B cell (primary cell): ENCODE data around the gene CLINT1. TPM values are rescaled to one million over a fixed set of nuclear protein-coding genes. Genes with fewer than 3 reads are reported as not detected.

Source experiments
- ATAC-seq: fragments of 200-7000 bp; cut with Tn5 transposase; one replicate; pipeline ENCODE4 v1.10.0; 2021; ENCODE audit warnings: low read depth, mild to moderate bottlenecking, moderate number of reproducible peaks, moderate library complexity
- CTCF ChIA-PET: fragments of 350-600 bp; sonication (Branson Sonifier 250); formaldehyde crosslinking; loops from one replicate; lab custom pipeline; 2021; ENCODE audit warnings: antibody characterized with exemption, inconsistent platforms; lab: Charles Lee
- POLR2A ChIA-PET: fragments of 350-600 bp; sonication (Branson Sonifier 250); formaldehyde crosslinking; loops from one replicate; lab custom pipeline; 2021; ENCODE audit warnings: antibody characterized with exemption; lab: Charles Lee
- DNase-seq: peaks from one replicate; pipeline ENCODE4 v3.0.0; 2013
- H2AFZ ChIP-seq: 2 replicates; pipeline ENCODE4 v1.6.1; 2012; ENCODE audit warnings: mild to moderate bottlenecking, low read depth, low read length; ENCODE audit not compliant: insufficient read depth, poor library complexity, severe bottlenecking
- H3K27ac ChIP-seq, 2 donors: 1 replicate in 1 of 2; 2 replicates in 1 of 2; pipeline ENCODE4 v1.5.1; 2012 to 2013; ENCODE audit warnings: low read length in 2 of 2, mild to moderate bottlenecking in 2 of 2, moderate library complexity in 1 of 2
- H3K27me3 ChIP-seq, 4 experiments: fragments of 200-600 bp in 1 of 4; sonication (generic) in 1 of 4; replicated peaks in 1 of 4; 1 replicate in 2 of 4; 2 replicates in 2 of 4; pipeline versions ENCODE4 v1.6.1 to v1.7.0; 2013 to 2016; ENCODE audit warnings: low read length in 3 of 4, mild to moderate bottlenecking in 2 of 4, mixed read lengths in 1 of 4, moderate library complexity in 1 of 4; ENCODE audit not compliant: insufficient read depth in 4 of 4, control insufficient read depth in 3 of 4; ENCODE audit errors: control extremely low read depth in 1 of 4
- H3K36me3 ChIP-seq, 2 experiments: replicated peaks in 1 of 2; 1 replicate in 1 of 2; 2 replicates in 1 of 2; pipeline versions ENCODE4 v1.6.1 to v1.7.1; 2013; ENCODE audit warnings: low read length in 1 of 2; ENCODE audit not compliant: insufficient read depth in 2 of 2, control insufficient read depth in 1 of 2; ENCODE audit errors: control extremely low read depth in 1 of 2, extremely low read depth in 1 of 2
- H3K4me1 ChIP-seq, 2 donors: fragments of 200-600 bp in 1 of 2; sonication (generic) in 1 of 2; 1 replicate in 1 of 2; 2 replicates in 1 of 2; pipeline versions ENCODE4 v1.5.1 to v1.6.1; 2013 to 2017; ENCODE audit warnings: low read length in 2 of 2; ENCODE audit not compliant: control insufficient read depth in 2 of 2, insufficient read depth in 2 of 2
- H3K4me2 ChIP-seq: replicated peaks from 2 replicates; pipeline ENCODE3; 2012; ENCODE audit warnings: mild to moderate bottlenecking, low read depth, low read length; ENCODE audit not compliant: poor library complexity, severe bottlenecking
- H3K4me3 ChIP-seq, 5 experiments: fragments of 200-600 bp in 1 of 5; sonication (generic) in 1 of 5; 1 replicate in 3 of 5; 2 replicates in 2 of 5; pipeline versions ENCODE4 v1.5.1 to v1.7.0; 2011 to 2016; ENCODE audit warnings: low read length in 4 of 5, mild to moderate bottlenecking in 4 of 5, low read depth in 2 of 5, control low read depth in 1 of 5, moderate library complexity in 1 of 5; ENCODE audit not compliant: insufficient read depth in 1 of 5; ENCODE audit errors: control extremely low read depth in 1 of 5, extremely low read depth in 1 of 5
- H3K79me2 ChIP-seq: fragments of 200-600 bp; sonication (generic); one replicate; pipeline ENCODE4 v1.6.0; 2016; ENCODE audit warnings: low read length; ENCODE audit not compliant: control insufficient read depth, insufficient read depth
- H3K9ac ChIP-seq: fragments of 200-600 bp; sonication (generic); 2 replicates; pipeline ENCODE4 v1.6.1; 2017; ENCODE audit warnings: mild to moderate bottlenecking, low read length, moderate library complexity
- H3K9me3 ChIP-seq, 3 donors: one replicate each; pipeline versions ENCODE4 v1.6.1 to v1.7.1; 2013; ENCODE audit warnings: low read length in 2 of 3; ENCODE audit not compliant: control insufficient read depth in 2 of 3, insufficient read depth in 1 of 3; ENCODE audit errors: control extremely low read depth in 1 of 3
- H4K20me1 ChIP-seq: 2 replicates; pipeline ENCODE4 v1.6.0; 2012; ENCODE audit warnings: mild to moderate bottlenecking, low read length; ENCODE audit not compliant: insufficient read depth, control insufficient read depth, poor library complexity, severe bottlenecking
- H3K27ac Mint-ChIP-seq: one replicate; pipeline ENCODE4 v1.8.0; 2021; ENCODE audit warnings: mixed read lengths
- H3K27me3 Mint-ChIP-seq: one replicate; pipeline ENCODE4 v1.8.0; 2021; ENCODE audit warnings: mixed read lengths
- H3K4me1 Mint-ChIP-seq: one replicate; pipeline ENCODE4 v1.8.0; 2021; ENCODE audit warnings: mixed read lengths
- H3K4me3 Mint-ChIP-seq: one replicate; pipeline ENCODE4 v1.8.0; 2021; ENCODE audit warnings: mixed read lengths
- H3K9me3 Mint-ChIP-seq: one replicate; pipeline ENCODE4 v1.8.0; 2022; ENCODE audit warnings: mixed read lengths; ENCODE audit not compliant: insufficient read depth
- EZH2 ChIP-seq: IDR thresholded peaks from 2 replicates; pipeline ENCODE4 v1.6.1; 2012; ENCODE audit warnings: borderline replicate concordance, low read depth, mild to moderate bottlenecking, moderate library complexity, low read length; ENCODE audit not compliant: insufficient read depth, poor library complexity, severe bottlenecking
- WGBS: methylation state at CpG from one replicate; pipeline ENCODE4 v1.1.5; 2013; ENCODE audit warnings: missing lambda C conversion rate; ENCODE audit not compliant: insufficient coverage; 5-methylcytosine and 5-hydroxymethylcytosine counted together
- intact Hi-C: fragments of 100-400 bp; cut with micrococcal nuclease; formaldehyde crosslinking; loops from one replicate; pipeline ENCODE4 v1.10.0; 2022
- polyA plus RNA-seq: library from polyadenylated mRNA; depleted of rRNA; stranded (reverse); fragments of >200 nt; gene quantifications from 2 replicates; pipeline ENCODE4 v1.2.3, GENCODE V29; 2012
- total RNA-seq, 2 donors: library from RNA; stranded (reverse); fragments of 120-200 nt in 1 of 2; gene quantifications; 1 replicate in 1 of 2; 2 replicates in 1 of 2; pipeline versions ENCODE4 v1.2.3 to v1.2.4, GENCODE V29; 2013 to 2022
- TF ChIP-seq, protein P1 (sequence below): fragments of 200-600 bp; IDR thresholded peaks from one replicate; pipeline ENCODE4 v1.8.0; 2022; ENCODE audit warnings: antibody characterized with exemption, mild to moderate bottlenecking

Gene CLINT1
- total and polyA plus RNA-seq, 2 donors (not counting 1 experiment from before 2014, with no cell fraction given): 69.7 to 89.1 TPM

DNA sequence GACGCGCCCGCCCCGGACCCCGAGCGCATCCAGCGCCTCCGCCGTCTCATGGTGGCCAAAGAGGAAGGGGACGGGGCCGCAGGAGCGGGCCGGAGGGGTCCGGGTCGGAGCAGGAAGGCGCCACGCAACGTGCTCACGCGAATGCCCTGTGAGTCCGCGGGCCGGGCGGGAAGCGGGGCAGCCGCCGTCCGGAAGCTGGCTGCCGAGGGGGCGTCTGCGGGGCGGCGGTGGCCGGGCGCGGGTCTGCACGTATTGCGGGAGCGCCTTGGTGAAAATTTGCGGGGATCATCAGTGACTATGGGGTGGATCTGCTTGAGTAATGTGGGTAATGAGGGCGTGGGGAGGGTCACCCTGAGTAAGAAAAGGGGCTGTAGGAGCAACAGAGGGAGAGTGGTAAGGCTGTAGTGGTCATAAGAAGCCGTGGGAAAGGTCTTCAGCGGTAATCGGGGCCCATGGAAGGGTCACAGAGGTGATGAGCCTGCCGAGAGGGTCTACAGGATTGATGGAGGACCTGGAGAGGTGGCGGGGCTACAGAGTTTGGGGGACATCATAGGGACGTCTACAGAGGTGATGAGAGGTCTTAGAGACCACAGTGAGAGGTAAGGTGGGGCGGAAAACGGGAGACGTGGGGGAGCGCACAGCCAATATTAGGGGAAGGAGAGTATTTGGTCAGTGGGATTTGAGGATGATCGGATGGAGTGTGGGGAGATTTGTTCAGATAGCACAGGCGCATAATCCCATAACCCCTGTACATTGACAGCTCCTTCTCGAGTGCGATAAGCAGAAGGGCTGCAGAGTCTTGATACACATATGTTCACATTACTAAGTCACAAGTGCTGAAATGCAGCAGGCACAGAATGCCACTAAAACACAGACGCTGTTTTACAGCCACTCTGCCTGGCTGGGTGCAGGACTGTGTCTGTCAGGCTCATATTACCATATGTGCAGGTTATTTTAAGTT lies 114.6 kb downstream of the CLINT1 start:
- intact Hi-C loops: loop anchor here (5.0 kb wide), 1 partner anchor 242 kb away; no protein-coding TSS in a partner anchor
- peak overlapping the region; percentile 74 for H3K9ac ChIP-seq
- no peaks in the 10 kb centered on the region for H3K27me3 Mint-ChIP-seq
- peaks cover 12 to 13% of the 10 kb centered on the region in 2 donors for H3K4me1 ChIP-seq
- H3K9me3 Mint-ChIP-seq: no peaks in the 10 kb centered on the region
- H4K20me1 ChIP-seq: no peaks in the 10 kb centered on the region
- H3K9me3 ChIP-seq: no peaks in the 10 kb centered on the region
- H3K36me3 ChIP-seq: peaks cover 0 to 3% of the 10 kb centered on the region in 2 experiments
- POLR2A ChIA-PET: interaction anchor here (0.8 to 1.1 kb wide), 4 partner anchors 14 to 312 kb away, joined by 3 to 6 read pairs (median 4); no protein-coding TSS in a partner anchor
- H3K4me2 ChIP-seq: peak overlapping the region; percentile 89
- peaks cover 8% of the 10 kb centered on the region for H3K79me2 ChIP-seq
- H3K4me3 ChIP-seq: peak overlapping the region; percentile 42 to 81 (median 70)
- H3K27ac Mint-ChIP-seq: peak overlapping the region; percentile 66
- no peaks in the 10 kb centered on the region for H3K27me3 ChIP-seq
- CTCF ChIA-PET: interaction anchor here (0.6 to 9.0 kb wide), 44 partner anchors 8 to 1387 kb away, joined by 3 to 100 read pairs (median 5); partner anchors contain the start of genes C5orf52, SOX30 and THG1L
- WGBS: 5% methylated on average over 53 of the region's 56 CpGs
- peak overlapping the region; percentile 87 for H2AFZ ChIP-seq
- peak overlapping the region in 1 of 2 donors; percentile 29 for H3K27ac ChIP-seq
- ATAC-seq (peak; percentile 25), DNase-seq (peak; percentile 39)
- H3K4me1 Mint-ChIP-seq: peaks cover 24% of the 10 kb centered on the region
- peak overlapping the region; percentile 88 for H3K4me3 Mint-ChIP-seq
- TF ChIP-seq EZH2: no peak
- TF ChIP-seq, protein P1, sequence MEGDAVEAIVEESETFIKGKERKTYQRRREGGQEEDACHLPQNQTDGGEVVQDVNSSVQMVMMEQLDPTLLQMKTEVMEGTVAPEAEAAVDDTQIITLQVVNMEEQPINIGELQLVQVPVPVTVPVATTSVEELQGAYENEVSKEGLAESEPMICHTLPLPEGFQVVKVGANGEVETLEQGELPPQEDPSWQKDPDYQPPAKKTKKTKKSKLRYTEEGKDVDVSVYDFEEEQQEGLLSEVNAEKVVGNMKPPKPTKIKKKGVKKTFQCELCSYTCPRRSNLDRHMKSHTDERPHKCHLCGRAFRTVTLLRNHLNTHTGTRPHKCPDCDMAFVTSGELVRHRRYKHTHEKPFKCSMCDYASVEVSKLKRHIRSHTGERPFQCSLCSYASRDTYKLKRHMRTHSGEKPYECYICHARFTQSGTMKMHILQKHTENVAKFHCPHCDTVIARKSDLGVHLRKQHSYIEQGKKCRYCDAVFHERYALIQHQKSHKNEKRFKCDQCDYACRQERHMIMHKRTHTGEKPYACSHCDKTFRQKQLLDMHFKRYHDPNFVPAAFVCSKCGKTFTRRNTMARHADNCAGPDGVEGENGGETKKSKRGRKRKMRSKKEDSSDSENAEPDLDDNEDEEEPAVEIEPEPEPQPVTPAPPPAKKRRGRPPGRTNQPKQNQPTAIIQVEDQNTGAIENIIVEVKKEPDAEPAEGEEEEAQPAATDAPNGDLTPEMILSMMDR: no peak
